GM19351 (cell line): ENCODE measurements around the gene ARIH2.
"Not testable (repeated sequence)": the region's sequence is repeated elsewhere in the genome, so short reads cannot be mapped to it uniquely, and the experiment has no call there.

ENCODE experiments used
- ATAC-seq: cut with Tn5 transposase; IDR thresholded peaks from one replicate; pipeline ENCODE4 v1.9.1; 2021; ENCODE audit warnings: mild to moderate bottlenecking, moderate library complexity; ENCODE audit not compliant: unreplicated experiment

The ARIH2 gene

DNA sequence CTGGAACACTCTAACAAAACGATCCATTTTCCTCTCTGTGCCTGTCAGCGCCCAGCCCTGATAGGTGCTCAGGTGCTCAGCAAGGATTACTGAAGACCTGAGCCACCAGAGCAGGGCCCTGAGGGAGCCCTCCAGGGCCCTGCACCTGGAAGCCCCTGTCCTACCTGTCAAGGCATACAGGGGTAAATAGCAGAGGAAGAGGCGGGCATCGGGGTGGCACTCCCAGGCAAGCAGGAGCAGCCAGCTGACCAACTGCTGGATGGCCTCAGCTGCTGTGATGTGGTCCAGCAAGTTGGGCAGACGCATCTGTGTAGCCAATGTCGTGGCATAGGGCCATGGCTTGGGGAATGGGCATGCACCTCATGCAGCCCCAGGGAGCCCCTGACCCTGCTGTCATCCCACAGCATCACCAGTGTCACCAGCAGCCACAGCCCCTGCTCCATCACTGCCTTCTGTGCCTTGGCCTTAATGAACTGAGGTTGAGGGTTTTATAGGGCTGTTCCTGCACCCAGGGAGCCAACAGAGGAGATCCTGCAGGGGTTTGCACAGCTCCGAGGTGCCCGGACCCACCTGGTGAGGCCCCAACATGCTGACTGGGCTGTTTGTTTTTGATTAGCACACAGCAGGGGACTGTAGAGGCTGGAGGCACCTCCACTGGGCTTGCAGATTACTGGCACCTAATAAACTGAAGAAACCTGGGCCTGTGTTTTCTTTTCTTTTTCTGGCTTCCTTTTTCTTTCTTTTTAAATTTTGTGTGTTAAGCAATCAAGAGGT lies 80.6 kb downstream of the ARIH2 start:
- ATAC-seq, result no peak

- no peak for ATAC-seq
These were observed 82.5 kb downstream of the ARIH2 start for GRCh38 chr3:49001155-49001554.

DNA sequence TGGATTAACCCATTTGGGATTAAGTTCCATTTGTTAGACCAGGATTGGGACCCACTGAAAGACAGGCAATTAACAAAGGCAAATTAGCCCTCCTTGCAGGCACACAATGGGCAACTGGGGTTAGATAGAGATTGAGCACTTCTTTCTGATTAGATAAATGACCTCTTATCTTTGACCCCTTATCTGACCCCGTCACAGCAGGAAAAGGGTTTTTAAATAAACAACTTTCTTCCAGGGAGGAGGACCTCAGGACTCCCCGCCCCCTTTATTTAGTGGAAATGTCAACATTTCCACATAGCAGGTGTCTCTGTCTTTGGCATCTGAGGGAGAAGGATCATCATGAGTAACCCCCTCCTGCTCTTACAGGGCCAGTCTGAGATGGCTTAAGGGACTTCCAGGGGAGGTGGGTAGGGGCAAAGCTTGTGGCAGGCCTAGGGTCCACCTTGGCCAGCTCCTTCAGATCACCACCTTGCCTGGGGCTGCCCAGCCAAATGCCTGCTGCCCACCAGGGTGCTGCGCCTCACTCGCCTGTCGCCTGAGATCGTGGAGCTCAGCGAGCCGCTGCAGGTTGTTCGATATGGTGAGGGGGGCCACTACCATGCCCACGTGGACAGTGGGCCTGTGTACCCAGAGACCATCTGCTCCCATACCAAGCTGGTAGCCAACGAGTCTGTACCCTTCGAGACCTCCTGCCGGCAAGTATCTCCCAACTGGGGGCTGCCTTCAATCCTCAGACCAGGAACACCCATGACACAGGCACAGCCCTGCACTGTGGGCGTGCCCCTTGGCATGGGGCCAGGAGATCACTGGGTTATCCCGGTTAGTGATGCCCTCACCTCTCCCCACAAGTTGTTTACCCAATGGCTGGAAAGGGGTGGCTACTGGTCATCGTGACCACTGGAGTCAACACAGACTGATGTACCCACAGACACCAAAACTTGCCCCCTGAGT lies 86.0 kb downstream of the ARIH2 start:
- no peak for ATAC-seq

GRCh38 chr3:49005303-49005680 lies 86.7 kb downstream of the ARIH2 start:
- ATAC-seq, result no peak

GRCh38 chr3:49005998-49006397 lies 87.4 kb downstream of the ARIH2 start:
- no peak for ATAC-seq

GRCh38 chr3:49006408-49007067 lies 87.9 kb downstream of the ARIH2 start:
- ATAC-seq, result no peak

DNA sequence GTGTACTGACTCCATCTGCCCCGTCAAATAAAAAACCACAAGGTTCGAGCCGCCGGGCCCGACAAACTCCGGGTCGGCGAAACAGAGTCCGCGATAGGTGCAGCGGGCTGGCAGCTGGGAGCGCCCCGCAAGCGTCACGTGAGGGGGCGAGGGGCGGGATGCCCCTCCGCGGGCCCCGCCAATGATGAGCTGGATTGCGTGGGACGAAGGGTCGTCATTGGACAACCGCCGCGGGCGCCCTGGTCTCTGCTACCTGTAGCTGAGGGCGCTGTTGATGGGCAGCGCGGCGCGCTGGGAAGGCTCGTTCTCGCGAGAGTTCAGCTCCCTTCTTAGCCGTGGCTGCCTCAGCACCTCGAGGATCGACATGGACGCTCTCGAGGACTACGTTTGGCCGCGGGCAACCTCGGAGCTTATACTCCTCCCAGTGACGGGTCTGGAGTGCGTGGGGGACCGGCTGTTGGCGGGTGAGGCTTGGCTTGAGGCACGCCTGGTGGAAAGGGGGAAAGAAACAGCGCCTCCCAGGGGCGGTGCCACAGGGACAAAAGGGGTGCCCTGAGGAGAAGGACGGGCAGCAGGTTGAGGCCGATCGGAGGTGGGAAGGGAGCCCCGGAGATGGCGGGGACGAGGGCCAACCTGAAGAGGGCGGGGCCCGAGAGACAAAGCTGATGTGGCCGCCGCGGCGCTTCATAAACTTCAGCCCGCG lies 88.6 kb downstream of the ARIH2 start, which contains the start of gene WDR6:
Gene WDR6 (plus strand): TSS at position 324 of the 703 bp plus-strand sequence. CDS start 41 bp downstream, at position 365.
- peak; percentile 84 for ATAC-seq

- ATAC-seq, result peak; percentile 43
These were observed 89.3 kb downstream of the ARIH2 start for GRCh38 chr3:49007771-49008528.

GRCh38 chr3:49008627-49009026 lies 90.0 kb downstream of the ARIH2 start:
- not testable (repeated sequence) for ATAC-seq

DNA sequence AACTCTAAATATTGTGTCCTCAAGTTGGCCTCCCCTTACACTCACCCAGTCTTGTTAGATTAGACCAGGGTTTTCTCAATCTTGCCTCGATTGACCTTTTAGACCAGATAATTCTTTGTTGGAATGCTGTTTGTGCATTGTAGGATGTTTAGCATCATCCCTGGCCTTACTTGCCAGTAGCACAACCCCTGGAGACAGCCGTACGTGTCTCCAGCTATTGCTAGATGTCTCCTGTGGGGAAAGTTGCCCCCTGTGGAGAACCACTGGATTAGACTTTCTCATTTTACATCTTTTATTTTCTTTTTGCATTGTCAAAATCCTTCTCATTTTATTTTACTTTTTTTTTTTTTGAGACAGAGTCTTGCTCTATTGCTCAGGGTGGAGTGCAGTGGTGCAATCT lies 90.8 kb downstream of the ARIH2 start:
- ATAC-seq, result no peak

- no peak for ATAC-seq
These were observed 93.9 kb downstream of the ARIH2 start for GRCh38 chr3:49012441-49013017.

- no peak for ATAC-seq
These were observed 94.6 kb downstream of the ARIH2 start for GRCh38 chr3:49013113-49013737.

- ATAC-seq, result no peak
These were observed 95.4 kb downstream of the ARIH2 start for GRCh38 chr3:49013738-49014660.

GRCh38 chr3:49015072-49015471 lies 96.4 kb downstream of the ARIH2 start:
- ATAC-seq, result no peak

DNA sequence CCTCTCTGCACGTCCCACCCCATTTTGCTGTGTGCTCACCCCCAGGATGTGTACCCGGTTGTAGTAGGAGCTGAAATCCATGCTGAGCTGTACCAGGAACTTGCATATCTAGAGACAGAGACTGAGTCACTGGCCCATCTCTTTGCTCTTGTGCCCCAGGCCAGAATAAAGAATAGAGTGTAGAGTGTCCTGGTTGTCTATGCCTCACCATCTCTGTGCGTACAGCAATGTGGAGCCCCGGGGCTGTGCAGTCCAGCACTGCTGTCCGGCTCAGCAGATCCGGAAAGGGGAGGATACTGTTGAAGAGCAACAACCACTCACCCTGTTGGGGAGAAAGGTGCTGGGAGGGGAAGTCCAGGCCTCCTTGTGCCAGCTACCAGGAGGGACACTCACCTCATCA lies 97.1 kb downstream of the ARIH2 start:
- no peak for ATAC-seq

DNA sequence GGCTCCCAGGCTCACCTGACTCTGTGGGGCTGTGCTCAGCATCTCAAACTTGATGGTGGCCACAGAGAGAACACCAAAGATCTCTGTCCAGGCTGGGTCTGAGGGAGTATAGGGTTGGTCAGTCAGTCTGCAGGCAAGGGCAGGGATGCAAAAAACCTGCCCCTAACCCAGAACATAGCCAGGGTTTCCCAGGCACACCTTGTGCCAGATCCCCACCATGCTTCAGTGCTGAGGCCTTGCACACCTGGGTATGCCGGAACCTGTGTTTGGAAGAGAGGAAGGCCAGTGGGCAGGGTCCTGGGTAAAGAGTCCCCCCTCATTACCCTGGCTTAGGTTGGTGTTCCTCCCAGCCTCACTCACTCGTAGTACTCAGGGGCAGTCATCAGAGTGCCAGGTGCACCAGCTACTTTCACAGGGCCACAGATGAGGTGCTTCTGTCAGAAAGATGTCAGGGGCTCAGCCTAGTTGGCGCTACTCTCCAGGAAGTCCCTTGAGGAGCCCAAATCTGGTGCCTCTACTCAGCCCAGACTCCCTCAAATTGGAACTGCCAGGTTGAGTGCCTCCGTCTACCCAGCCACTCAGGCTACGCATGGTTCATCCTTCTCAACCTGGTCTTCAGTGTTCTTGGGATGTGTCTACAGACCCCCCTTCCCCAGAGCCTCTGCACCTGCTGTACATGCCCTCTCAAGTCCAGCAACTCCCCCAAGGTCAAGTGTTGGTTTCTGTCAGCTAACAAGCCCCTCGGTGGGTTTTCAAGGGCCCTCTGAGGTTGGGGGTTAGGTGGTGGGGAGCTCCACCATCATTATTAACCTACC lies 98.0 kb downstream of the ARIH2 start:
- no peak for ATAC-seq
